Testis (tissue), 2 donors: ENCODE results near the gene LGSN.

Experiments
- CTCF ChIP-seq, 3 experiments: fragments of 450-650 bp in 2 of 3; fragments of 200-600 bp in 1 of 3; sonication (generic) in 1 of 3; IDR thresholded peaks; one replicate each; pipeline ENCODE4 v1.5.1; 2016 to 2019; ENCODE audit warnings: antibody characterized with exemption in 3 of 3, mild to moderate bottlenecking in 2 of 3, moderate library complexity in 1 of 3
- POLR2A ChIP-seq: fragments of 450-650 bp; IDR thresholded peaks from one replicate; pipeline ENCODE4 v1.6.1; 2017; ENCODE audit warnings: antibody characterized with exemption, mild to moderate bottlenecking, moderate library complexity

DNA sequence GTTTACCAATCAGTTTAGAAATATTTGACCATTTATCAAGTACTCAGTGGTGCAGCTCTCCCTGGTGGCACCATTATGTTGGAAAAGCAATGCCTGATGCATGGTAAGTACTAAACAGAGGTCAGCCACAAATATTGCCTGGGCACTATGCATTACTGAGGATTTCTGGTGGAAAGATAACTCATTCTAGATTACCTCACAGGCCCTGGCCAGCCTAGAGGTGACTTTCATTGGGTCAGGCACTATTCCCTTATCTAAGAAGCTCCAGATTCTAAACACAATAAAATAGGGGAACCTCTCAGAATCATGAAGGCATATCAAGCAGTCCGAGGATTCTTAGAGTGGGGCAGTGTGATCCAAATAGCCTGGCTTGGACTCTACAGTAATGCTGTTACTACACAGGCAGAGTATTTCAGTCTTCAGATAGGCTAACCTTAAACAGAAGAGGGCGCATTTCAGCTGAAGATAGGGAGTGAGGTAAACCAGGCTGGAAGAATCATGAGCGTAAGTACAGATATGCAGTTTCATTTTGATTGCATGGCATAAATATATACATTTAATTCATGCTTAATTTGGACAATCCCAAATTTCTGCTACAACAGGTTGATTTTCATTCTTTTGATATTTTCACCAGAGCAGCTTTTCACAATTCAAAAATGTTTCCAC is 12.1 kb downstream of the LGSN start:
- TF ChIP-seq CTCF (IDR thresholded peaks at IDR 0.05) (no peak), POLR2A (no peak)
